Kidney epithelial cell (primary cell): ENCODE results near the gene ZNF503. TPM values are rescaled to one million over a fixed set of nuclear protein-coding genes. Genes with fewer than 3 reads are reported as not detected.

Source experiments
- DNase-seq: peaks from one replicate; pipeline ENCODE4 v3.0.0-alpha.2; 2010; ENCODE audit warnings: low read depth
- H3K27me3 ChIP-seq: 2 replicates; pipeline ENCODE4 v1.6.0; 2011; ENCODE audit warnings: low read length; ENCODE audit not compliant: control insufficient read depth, insufficient read depth
- H3K36me3 ChIP-seq: 2 replicates; pipeline ENCODE4 v1.5.1; 2011; ENCODE audit warnings: low read length; ENCODE audit not compliant: control insufficient read depth, insufficient read depth
- H3K4me3 ChIP-seq: 2 replicates; pipeline ENCODE4 v1.5.1; 2011; ENCODE audit warnings: low read depth, mild to moderate bottlenecking, control low read depth, low read length
- CTCF ChIP-seq: IDR thresholded peaks from 2 replicates; pipeline ENCODE4 v1.5.1; 2011; ENCODE audit warnings: mild to moderate bottlenecking, moderate library complexity, low read length, control low read depth, inconsistent platforms; ENCODE audit not compliant: insufficient read depth, poor library complexity, severe bottlenecking
- total RNA-seq: library from RNA; depleted of rRNA; stranded (reverse); fragments of >200 nt; gene quantifications from 2 replicates; pipeline ENCODE4 v1.2.3, GENCODE V29; 2015

ZNF503 gene
- total RNA-seq, 1 donor from 2014 or later: 13.8 TPM

- no peaks in the 10 kb centered on the region for H3K27me3 ChIP-seq
- no peak for TF ChIP-seq CTCF
- H3K36me3 ChIP-seq: no peaks in the 10 kb centered on the region
- no peak overlapping the region for H3K4me3 ChIP-seq
- DNase-seq: no peak
These were observed 23.0 kb upstream of the ZNF503 start for GRCh38 chr10:75424571-75424970.

GRCh38 chr10:75422913-75423312 is 21.3 kb upstream of the ZNF503 start:
- no peak for TF ChIP-seq CTCF
- no peak overlapping the region for H3K4me3 ChIP-seq
- H3K27me3 ChIP-seq: no peaks in the 10 kb centered on the region
- H3K36me3 ChIP-seq: no peaks in the 10 kb centered on the region
- DNase-seq: no peak

GRCh38 chr10:75418712-75419111 is 17.1 kb upstream of the ZNF503 start:
- H3K27me3 ChIP-seq: no peaks in the 10 kb centered on the region
- no peak for TF ChIP-seq CTCF
- no peaks in the 10 kb centered on the region for H3K36me3 ChIP-seq
- H3K4me3 ChIP-seq: no peak overlapping the region
- no peak for DNase-seq

GRCh38 chr10:75418293-75418692 is 16.7 kb upstream of the ZNF503 start:
- H3K36me3 ChIP-seq: no peaks in the 10 kb centered on the region
- no peak for TF ChIP-seq CTCF
- no peaks in the 10 kb centered on the region for H3K27me3 ChIP-seq
- DNase-seq: no peak
- H3K4me3 ChIP-seq: no peak overlapping the region

- Histone ChIP-seq H3K4me3 (no peak overlapping the region), H3K36me3 (no peaks in the 10 kb centered on the region), H3K27me3 (no peaks in the 10 kb centered on the region)
- TF ChIP-seq CTCF: no peak
- DNase-seq: no peak
These were observed 16.0 kb upstream of the ZNF503 start for GRCh38 chr10:75417522-75417927.

GRCh38 chr10:75414527-75414926 is 13.0 kb upstream of the ZNF503 start:
- Histone ChIP-seq H3K27me3 (no peaks in the 10 kb centered on the region), H3K36me3 (no peaks in the 10 kb centered on the region), H3K4me3 (no peak overlapping the region)
- no peak for TF ChIP-seq CTCF
- DNase-seq: no peak
